Activated CD4-positive, alpha-beta T cell treated with anti-CD3 and anti-CD28 coated beads for 48 hours (primary cell): Measurements from ENCODE around the gene PLXNA4.

ENCODE experiments used
- DNase-seq: peaks from one replicate; pipeline ENCODE4 v3.0.0-alpha.2; 2020

The PLXNA4 gene

GRCh38 chr7:132102391-132102790 is 473.9 kb downstream of the PLXNA4 start:
- DNase-seq = no peak

- DNase-seq = no peak
These were observed 475.3 kb downstream of the PLXNA4 start for GRCh38 chr7:132100981-132101380.

- DNase-seq = no peak
These were observed 475.8 kb downstream of the PLXNA4 start for GRCh38 chr7:132100483-132100882.

GRCh38 chr7:132099163-132099562 is 477.1 kb downstream of the PLXNA4 start:
- DNase-seq = no peak

- no peak for DNase-seq
These were observed 477.9 kb downstream of the PLXNA4 start for GRCh38 chr7:132098327-132098726.

GRCh38 chr7:132097550-132098134 is 478.6 kb downstream of the PLXNA4 start:
- DNase-seq = no peak

- DNase-seq = no peak
These were observed 481.0 kb downstream of the PLXNA4 start for GRCh38 chr7:132095111-132095765.

- DNase-seq = no peak
These were observed 484.2 kb downstream of the PLXNA4 start for GRCh38 chr7:132092106-132092505.

- DNase-seq = no peak
These were observed 484.6 kb downstream of the PLXNA4 start for GRCh38 chr7:132091706-132092105.

GRCh38 chr7:132090444-132090843 is 485.8 kb downstream of the PLXNA4 start:
- no peak for DNase-seq

GRCh38 chr7:132089356-132089755 is 486.9 kb downstream of the PLXNA4 start:
- no peak for DNase-seq

- no peak for DNase-seq
These were observed 488.8 kb downstream of the PLXNA4 start for GRCh38 chr7:132087421-132087820.

GRCh38 chr7:132084776-132085388 is 491.4 kb downstream of the PLXNA4 start:
- DNase-seq = no peak

GRCh38 chr7:132083537-132084123 is 492.6 kb downstream of the PLXNA4 start:
- DNase-seq = no peak

GRCh38 chr7:132083126-132083525 is 493.1 kb downstream of the PLXNA4 start:
- DNase-seq = no peak

GRCh38 chr7:132082394-132082793 is 493.9 kb downstream of the PLXNA4 start:
- DNase-seq = no peak

GRCh38 chr7:132081686-132082085 is 494.6 kb downstream of the PLXNA4 start:
- no peak for DNase-seq

- no peak for DNase-seq
These were observed 495.2 kb downstream of the PLXNA4 start for GRCh38 chr7:132080967-132081668.

- no peak for DNase-seq
These were observed 495.8 kb downstream of the PLXNA4 start for GRCh38 chr7:132080467-132080866.

GRCh38 chr7:132078891-132079735 is 497.2 kb downstream of the PLXNA4 start:
- DNase-seq = no peak

- DNase-seq = no peak
These were observed 498.1 kb downstream of the PLXNA4 start for GRCh38 chr7:132077971-132078685.
